Muscle of back (tissue), 11 donors: Measurements from ENCODE around the gene PCGF1. TPM values are rescaled to one million over a fixed set of nuclear protein-coding genes. Genes with fewer than 3 reads are reported as not detected.
A peak's percentile ranks its signal among the peaks of the same experiment; 100 is the strongest.

ENCODE experiments used
- DNase-seq, 3 donors: peaks; one replicate each; pipeline versions ENCODE4 v3.0.0 to v3.0.0-alpha.2; 2013
- polyA plus RNA-seq, 10 donors: library from polyadenylated mRNA; unstranded; fragments of 120-200 nt; gene quantifications; one replicate each; pipeline ENCODE4 v1.2.1, GENCODE V29; 2013; ENCODE audit not compliant: insufficient read length in 10 of 10

PCGF1 gene
- polyA plus RNA-seq, 10 donors, result 10.3 to 16.0 (median 12.5) TPM

GRCh38 chr2:74515981-74516633 lies 8.6 kb upstream of the PCGF1 start:
- DNase-seq, result peak; percentile 41 to 81 (median 64)

- DNase-seq, result peak in 1 of 3 donors; percentile 55
These were observed 7.9 kb upstream of the PCGF1 start for GRCh38 chr2:74515271-74515980.

- DNase-seq, result peak in 1 of 3 donors; percentile 38
These were observed 7.1 kb upstream of the PCGF1 start, which contains the start of gene TLX2 for GRCh38 chr2:74514368-74515270. Gene TLX2 (plus strand): TSS chr2:74514450. CDS start chr2:74514807, 357 bp downstream.

GRCh38 chr2:74513605-74514367 lies 6.3 kb upstream of the PCGF1 start:
- peak in 1 of 3 donors; percentile 73 for DNase-seq

- DNase-seq, result no peak
These were observed 5.5 kb upstream of the PCGF1 start for GRCh38 chr2:74512744-74513604.

- no peak for DNase-seq
These were observed 3.9 kb upstream of the PCGF1 start for GRCh38 chr2:74511104-74511989.

- no peak for DNase-seq
These were observed 2.8 kb upstream of the PCGF1 start for GRCh38 chr2:74510272-74510671.

GRCh38 chr2:74507926-74508520 lies 528 bp upstream of the PCGF1 start:
- peak in 1 of 3 donors; percentile 74 for DNase-seq

GRCh38 chr2:74505448-74506246 lies 1.8 kb downstream of the PCGF1 start:
- DNase-seq, result no peak

- no peak for DNase-seq
These were observed 2.9 kb downstream of the PCGF1 start for GRCh38 chr2:74504591-74504990.

- no peak for DNase-seq
These were observed 3.7 kb downstream of the PCGF1 start for GRCh38 chr2:74503506-74504475.

- peak; percentile 72 to 90 (median 79) for DNase-seq
These were observed 4.6 kb downstream of the PCGF1 start for GRCh38 chr2:74502720-74503505.

- peak in 1 of 3 donors; percentile 67 for DNase-seq
These were observed 5.3 kb downstream of the PCGF1 start for GRCh38 chr2:74502147-74502719.

- DNase-seq, result peak in 1 of 3 donors; percentile 73
These were observed 6.0 kb downstream of the PCGF1 start for GRCh38 chr2:74501335-74502071.

GRCh38 chr2:74500578-74500946 lies 6.9 kb downstream of the PCGF1 start:
- DNase-seq, result no peak
